GM21737 (cell line): ENCODE results near the gene WDR19.
A peak's percentile ranks its signal among the peaks of the same experiment; 100 is the strongest.
"Not testable (repeated sequence)": the region's sequence is repeated elsewhere in the genome, so short reads cannot be mapped to it uniquely, and the experiment has no call there.

ENCODE experiments used
- ATAC-seq: cut with Tn5 transposase; IDR thresholded peaks from one replicate; pipeline ENCODE4 v1.9.1; 2021; ENCODE audit warnings: mild to moderate bottlenecking, moderate library complexity; ENCODE audit not compliant: unreplicated experiment

The WDR19 gene

GRCh38 chr4:39181905-39182638 is at the start of gene WDR19:
Gene WDR19, plus strand, starts transcription at chr4:39182529. Its CDS starts 29 bp downstream, at chr4:39182558.
- peak; percentile 99 for ATAC-seq

- ATAC-seq, result no peak
These were observed 48.7 kb upstream of the WDR19 start for GRCh38 chr4:39133623-39134022.

GRCh38 chr4:39134683-39135306 is 47.5 kb upstream of the WDR19 start:
- ATAC-seq, result peak; percentile 30

GRCh38 chr4:39138227-39138626 is 44.1 kb upstream of the WDR19 start:
- not testable (repeated sequence) for ATAC-seq

GRCh38 chr4:39146211-39146610 is 36.1 kb upstream of the WDR19 start:
- ATAC-seq, result no peak

- no peak for ATAC-seq
These were observed 28.3 kb upstream of the WDR19 start for GRCh38 chr4:39154009-39154408.

- ATAC-seq, result no peak
These were observed 24.8 kb upstream of the WDR19 start for GRCh38 chr4:39157520-39157919.

GRCh38 chr4:39166177-39166576 is 16.2 kb upstream of the WDR19 start:
- ATAC-seq, result no peak

GRCh38 chr4:39166669-39167068 is 15.7 kb upstream of the WDR19 start:
- no peak for ATAC-seq

GRCh38 chr4:39169426-39169825 is 12.9 kb upstream of the WDR19 start:
- no peak for ATAC-seq

GRCh38 chr4:39170301-39170700 is 12.0 kb upstream of the WDR19 start:
- no peak for ATAC-seq

- no peak for ATAC-seq
These were observed 3.6 kb upstream of the WDR19 start for GRCh38 chr4:39178706-39179105.

- no peak for ATAC-seq
These were observed 2.6 kb upstream of the WDR19 start for GRCh38 chr4:39179681-39180080.

GRCh38 chr4:39180629-39181028 is 1.7 kb upstream of the WDR19 start:
- ATAC-seq, result not testable (repeated sequence)

GRCh38 chr4:39181520-39181904 is 817 bp upstream of the WDR19 start:
- ATAC-seq, result no peak

GRCh38 chr4:39201963-39202362 is 19.6 kb downstream of the WDR19 start:
- no peak for ATAC-seq

GRCh38 chr4:39204543-39204942 is 22.2 kb downstream of the WDR19 start:
- ATAC-seq, result no peak

- ATAC-seq, result no peak
These were observed 22.7 kb downstream of the WDR19 start for GRCh38 chr4:39205000-39205399.

- ATAC-seq, result no peak
These were observed 23.1 kb downstream of the WDR19 start for GRCh38 chr4:39205476-39205875.

GRCh38 chr4:39227906-39228305 is 45.6 kb downstream of the WDR19 start:
- no peak for ATAC-seq

- ATAC-seq, result no peak
These were observed 46.0 kb downstream of the WDR19 start for GRCh38 chr4:39228377-39228776.

- ATAC-seq, result no peak
These were observed 48.1 kb downstream of the WDR19 start for GRCh38 chr4:39230462-39230861.

GRCh38 chr4:39231660-39232059 is 49.3 kb downstream of the WDR19 start:
- no peak for ATAC-seq
